Endothelial cell of umbilical vein (primary cell): ENCODE results near the gene ACTL8. TPM values are rescaled to one million over a fixed set of nuclear protein-coding genes. Genes with fewer than 3 reads are reported as not detected.
"Not testable (repeated sequence)": the region's sequence is repeated elsewhere in the genome, so short reads cannot be mapped to it uniquely, and the experiment has no call there.

ENCODE experiments used
- BruUV-seq: library from RNA; stranded (reverse); fragments of 400-500 nt; replicated peaks from 2 replicates; lab custom pipeline; 2021; lab: Mats Ljungman, UMichigan
- CTCF ChIA-PET: fragments of 300-600, 350-600 bp; sonication (Branson Sonifier 250); formaldehyde crosslinking; loops from one replicate; lab custom pipeline; 2021; ENCODE audit warnings: antibody characterized with exemption, inconsistent platforms; lab: Charles Lee
- POLR2A ChIA-PET: fragments of 300-600, 350-600 bp; sonication (Branson Sonifier 250); formaldehyde crosslinking; loops from one replicate; lab custom pipeline; 2021; ENCODE audit warnings: antibody characterized with exemption, inconsistent platforms; lab: Charles Lee
- DNase-seq: peaks from one replicate; pipeline ENCODE4 v3.0.0-alpha.2; 2011; ENCODE audit warnings: low read depth, low spot score
- FAIRE-seq: peaks from 2 replicates; lab custom pipeline; 2011; peaks lifted over from hg19 to GRCh38; lab: Jason Lieb, UNC
- H2AFZ ChIP-seq: 2 replicates; pipeline ENCODE4 v1.6.0; 2012; ENCODE audit warnings: low read depth, low read length, control low read depth, inconsistent platforms
- H3K27ac ChIP-seq: 2 replicates; pipeline ENCODE4 v1.5.1; 2011; ENCODE audit warnings: low read depth, mild to moderate bottlenecking, control low read depth, low read length, moderate library complexity; ENCODE audit not compliant: insufficient read depth
- H3K27me3 ChIP-seq, 2 experiments: 2 replicates each; pipeline versions ENCODE4 v1.6.0 to v1.6.1; 2011; ENCODE audit warnings: low read length in 2 of 2, mixed read lengths in 1 of 2; ENCODE audit not compliant: control insufficient read depth in 2 of 2, insufficient read depth in 2 of 2
- H3K36me3 ChIP-seq, 2 experiments: 2 replicates in 1 of 2; 3 replicates in 1 of 2; pipeline ENCODE4 v1.5.1; 2011; ENCODE audit warnings: low read length in 2 of 2, mild to moderate bottlenecking in 1 of 2, moderate library complexity in 1 of 2; ENCODE audit not compliant: control insufficient read depth in 2 of 2, insufficient read depth in 2 of 2; ENCODE audit errors: extremely low read depth in 1 of 2
- H3K4me1 ChIP-seq: 3 replicates; pipeline ENCODE4 v1.5.1; 2011; ENCODE audit warnings: mild to moderate bottlenecking, low read length; ENCODE audit not compliant: control insufficient read depth, insufficient read depth; ENCODE audit errors: extremely low read depth
- H3K4me2 ChIP-seq: 2 replicates; pipeline ENCODE4 v1.6.1; 2011; ENCODE audit warnings: low read length, control low read depth, mixed read lengths; ENCODE audit not compliant: insufficient read depth
- H3K4me3 ChIP-seq, 3 experiments: fragments of 200-600 bp in 1 of 3; sonication (generic), shearing (Covaris generic) in 1 of 3; replicated peaks in 1 of 3; 2 replicates each; pipeline ENCODE4 v1.5.1; 2011 to 2016; ENCODE audit warnings: control low read depth in 3 of 3, low read length in 3 of 3, mild to moderate bottlenecking in 2 of 3, inconsistent platforms in 1 of 3, low read depth in 1 of 3, moderate library complexity in 1 of 3; ENCODE audit not compliant: insufficient read depth in 1 of 3
- H3K79me2 ChIP-seq: 2 replicates; pipeline ENCODE4 v1.6.0; 2012; ENCODE audit warnings: low read length, inconsistent platforms; ENCODE audit not compliant: control insufficient read depth, insufficient read depth
- H3K9ac ChIP-seq: replicated peaks from 2 replicates; pipeline ENCODE3; 2011; ENCODE audit warnings: low read length, control low read depth; ENCODE audit not compliant: insufficient read depth; ENCODE audit errors: extremely low read depth
- H3K9me1 ChIP-seq: replicated peaks from 3 replicates; pipeline ENCODE4 v1.6.0; 2011; ENCODE audit warnings: mild to moderate bottlenecking, low read length; ENCODE audit not compliant: control insufficient read depth, insufficient read depth; ENCODE audit errors: extremely low read depth
- H3K9me3 ChIP-seq: replicated peaks from 2 replicates; pipeline ENCODE4 v1.5.1; 2012; ENCODE audit warnings: low read length, inconsistent platforms; ENCODE audit not compliant: control insufficient read depth, insufficient read depth
- H4K20me1 ChIP-seq: replicated peaks from 2 replicates; pipeline ENCODE3; 2011; ENCODE audit warnings: mild to moderate bottlenecking, low read length; ENCODE audit not compliant: control insufficient read depth, insufficient read depth; ENCODE audit errors: extremely low read depth
- EZH2 ChIP-seq: IDR thresholded peaks from 2 replicates; pipeline ENCODE4 v1.6.1; 2012; ENCODE audit warnings: borderline replicate concordance, low read depth, mild to moderate bottlenecking, moderate library complexity, low read length, inconsistent platforms; ENCODE audit not compliant: severe bottlenecking
- FOS ChIP-seq: IDR thresholded peaks from 2 replicates; pipeline ENCODE4 v1.6.1; 2011; ENCODE audit warnings: mild to moderate bottlenecking, low read length, moderate library complexity, borderline replicate concordance; ENCODE audit not compliant: insufficient read depth
- GATA2 ChIP-seq: IDR thresholded peaks from 2 replicates; pipeline ENCODE4 v1.7.0; 2011; ENCODE audit warnings: low read depth, mild to moderate bottlenecking, moderate library complexity, mixed read lengths, low read length; ENCODE audit not compliant: insufficient read length, insufficient read depth
- JUN ChIP-seq: IDR thresholded peaks from 2 replicates; pipeline ENCODE4 v1.6.1; 2011; ENCODE audit warnings: borderline replicate concordance, low read depth; ENCODE audit not compliant: insufficient read length, insufficient read depth
- MYC ChIP-seq: IDR thresholded peaks from one replicate; pipeline ENCODE4 v1.6.1; 2011; ENCODE audit warnings: mild to moderate bottlenecking, low read depth, low read length
- POLR2A ChIP-seq: IDR thresholded peaks from 2 replicates; pipeline ENCODE4 v1.6.1; 2012; ENCODE audit warnings: low read depth, mild to moderate bottlenecking, control low read depth, low read length
- POLR2AphosphoS5 ChIP-seq: IDR thresholded peaks from 2 replicates; pipeline ENCODE4 v1.6.1; 2012; ENCODE audit warnings: low read depth, mild to moderate bottlenecking, control low read depth, low read length, moderate library complexity; ENCODE audit not compliant: insufficient read depth
- dilution Hi-C: fragments of 300-500 bp; cut with MboI; formaldehyde crosslinking; loops from one replicate; pipeline ENCODE4 v1.15.0; 2019; ENCODE audit warnings: low sequenced_read_pairs; ENCODE audit not compliant: extremely low pct_ligation_motif_present
- intact Hi-C: fragments of 100-400 bp; cut with micrococcal nuclease; formaldehyde crosslinking; loops from one replicate; pipeline ENCODE4 v1.10.0; 2022
- polyA plus RNA-seq, 4 experiments: library from polyadenylated mRNA; depleted of rRNA in 3 of 4; stranded (reverse) in 3 of 4; unstranded in 1 of 4; fragments of >200 nt; gene quantifications; 2 replicates each; pipeline versions ENCODE4 v1.2.1 to v1.2.3, GENCODE V29; 2011 to 2012; ENCODE audit warnings: missing spikeins in 1 of 4
- total RNA-seq: library from RNA; stranded (reverse); gene quantifications from 2 replicates; pipeline ENCODE4 v1.2.3, GENCODE V29; 2021
- TF ChIP-seq, protein P1 (sequence below), 2 donors: IDR thresholded peaks; 1 replicate in 1 of 2; 2 replicates in 1 of 2; pipeline ENCODE4 v1.5.1; 2011; ENCODE audit warnings: low read length in 2 of 2, mild to moderate bottlenecking in 2 of 2, moderate library complexity in 2 of 2, control low read depth in 1 of 2, inconsistent platforms in 1 of 2, low read depth in 1 of 2; ENCODE audit not compliant: insufficient read depth in 1 of 2; ENCODE audit errors: extremely low read depth in 1 of 2
- TF ChIP-seq, protein P2 (sequence below): IDR thresholded peaks from 2 replicates; pipeline ENCODE4 v1.6.1; 2011; ENCODE audit not compliant: insufficient read depth, insufficient read length

The ACTL8 gene
- total and polyA plus RNA-seq, 2 donors (not counting 3 experiments of a cell fraction or from before 2014, with no cell fraction given), result not detected

DNA sequence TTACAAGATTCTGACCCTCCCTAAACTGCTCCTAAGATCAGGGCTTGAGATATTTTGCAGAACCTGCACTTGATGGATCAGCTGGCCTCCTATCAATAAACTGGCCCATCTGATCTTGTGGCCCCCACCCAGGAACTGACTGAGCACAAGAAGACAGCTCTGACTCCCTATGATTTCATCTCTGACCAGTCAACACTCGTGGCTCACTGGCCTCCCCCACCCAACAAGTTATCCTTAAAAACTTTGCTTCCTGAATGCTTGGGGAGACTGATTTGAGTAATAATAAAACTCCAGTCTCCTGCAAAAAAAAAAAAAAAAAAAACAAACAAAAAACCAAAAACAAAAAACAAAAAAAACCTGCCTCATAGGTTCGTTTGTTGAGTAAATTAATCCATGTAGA, 8.9 kb upstream of the ACTL8 start:
- H3K27ac ChIP-seq, H3K4me1 ChIP-seq, H3K9ac ChIP-seq, intact Hi-C loops, H3K36me3 ChIP-seq, H3K9me1 ChIP-seq, BruUV-seq, DNase-seq, H2AFZ ChIP-seq, FAIRE-seq, H3K4me3 ChIP-seq, H3K79me2 ChIP-seq, H4K20me1 ChIP-seq, H3K9me3 ChIP-seq, H3K27me3 ChIP-seq, H3K4me2 ChIP-seq, dilution Hi-C loops: not testable (repeated sequence)
- POLR2A ChIA-PET, result interaction anchor here (0.7 kb wide), 1 partner anchor 28 kb away, joined by 8 read pairs; no protein-coding TSS in a partner anchor
- CTCF ChIA-PET, result interaction anchor here (0.8 kb wide), 1 partner anchor 9 kb away, joined by 4 read pairs; no protein-coding TSS in a partner anchor

DNA sequence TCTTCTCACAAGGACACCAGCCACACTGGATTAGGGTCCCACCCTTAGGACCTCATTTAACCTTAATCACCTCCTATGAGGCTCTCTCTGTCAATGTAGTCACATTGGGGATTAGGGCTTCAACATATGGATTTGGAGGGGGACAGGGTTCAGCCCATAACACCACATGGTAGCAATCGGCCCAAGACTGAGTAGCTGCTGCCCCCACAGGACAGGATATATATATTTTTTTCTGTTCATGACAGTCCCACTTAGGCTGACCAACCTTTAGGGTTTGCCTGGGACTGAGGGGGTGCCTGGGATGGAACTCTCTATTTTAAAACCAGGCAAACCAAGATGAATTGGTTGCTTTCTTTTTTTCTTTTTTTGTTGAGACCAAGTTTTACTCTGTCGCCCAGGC, 8.2 kb upstream of the ACTL8 start:
- H3K27me3 ChIP-seq, result no peaks in the 10 kb centered on the region
- no peak overlapping the region for H3K4me2 ChIP-seq
- no peak overlapping the region for H3K4me3 ChIP-seq
- no TSS peak for BruUV-seq
- no peaks in the 10 kb centered on the region for H4K20me1 ChIP-seq
- H3K9me3 ChIP-seq, result no peaks in the 10 kb centered on the region
- no peak overlapping the region for H3K27ac ChIP-seq
- CTCF ChIA-PET, result no interaction called here
- dilution Hi-C loops, result no loop called here
- no peaks in the 10 kb centered on the region for H3K79me2 ChIP-seq
- no peaks in the 10 kb centered on the region for H3K4me1 ChIP-seq
- no peak overlapping the region for H3K9ac ChIP-seq
- intact Hi-C loops, result no loop called here
- H3K9me1 ChIP-seq, result no peaks in the 10 kb centered on the region
- no peak for TF ChIP-seq GATA2
- TF ChIP-seq, protein P1, sequence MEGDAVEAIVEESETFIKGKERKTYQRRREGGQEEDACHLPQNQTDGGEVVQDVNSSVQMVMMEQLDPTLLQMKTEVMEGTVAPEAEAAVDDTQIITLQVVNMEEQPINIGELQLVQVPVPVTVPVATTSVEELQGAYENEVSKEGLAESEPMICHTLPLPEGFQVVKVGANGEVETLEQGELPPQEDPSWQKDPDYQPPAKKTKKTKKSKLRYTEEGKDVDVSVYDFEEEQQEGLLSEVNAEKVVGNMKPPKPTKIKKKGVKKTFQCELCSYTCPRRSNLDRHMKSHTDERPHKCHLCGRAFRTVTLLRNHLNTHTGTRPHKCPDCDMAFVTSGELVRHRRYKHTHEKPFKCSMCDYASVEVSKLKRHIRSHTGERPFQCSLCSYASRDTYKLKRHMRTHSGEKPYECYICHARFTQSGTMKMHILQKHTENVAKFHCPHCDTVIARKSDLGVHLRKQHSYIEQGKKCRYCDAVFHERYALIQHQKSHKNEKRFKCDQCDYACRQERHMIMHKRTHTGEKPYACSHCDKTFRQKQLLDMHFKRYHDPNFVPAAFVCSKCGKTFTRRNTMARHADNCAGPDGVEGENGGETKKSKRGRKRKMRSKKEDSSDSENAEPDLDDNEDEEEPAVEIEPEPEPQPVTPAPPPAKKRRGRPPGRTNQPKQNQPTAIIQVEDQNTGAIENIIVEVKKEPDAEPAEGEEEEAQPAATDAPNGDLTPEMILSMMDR (IDR thresholded peaks at IDR 0.05; ENCODE audit: extremely low read depth in 1 of 2, insufficient read depth in 1 of 2, low read depth in 1 of 2, low read length in 2 of 2), result no peak
- TF ChIP-seq EZH2, result no peak
- no peak for TF ChIP-seq POLR2A
- TF ChIP-seq FOS, result no peak
- TF ChIP-seq, protein P2, sequence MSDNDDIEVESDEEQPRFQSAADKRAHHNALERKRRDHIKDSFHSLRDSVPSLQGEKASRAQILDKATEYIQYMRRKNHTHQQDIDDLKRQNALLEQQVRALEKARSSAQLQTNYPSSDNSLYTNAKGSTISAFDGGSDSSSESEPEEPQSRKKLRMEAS, result no peak
- no peak for TF ChIP-seq JUN
- no peak for TF ChIP-seq MYC
- no peak for TF ChIP-seq POLR2AphosphoS5
- no peak for DNase-seq
- no peak for FAIRE-seq
- POLR2A ChIA-PET, result no interaction called here
- no peak overlapping the region for H2AFZ ChIP-seq
- no peaks in the 10 kb centered on the region for H3K36me3 ChIP-seq
